HG02623 (cell line): ENCODE results near the gene ASXL3.

Source experiments
- ATAC-seq: cut with Tn5 transposase; IDR thresholded peaks from one replicate; pipeline ENCODE4 v1.9.1; 2021; ENCODE audit warnings: moderate library complexity; ENCODE audit not compliant: unreplicated experiment

The ASXL3 gene

GRCh38 chr18:33656889-33657448 lies 79.0 kb downstream of the ASXL3 start:
- no peak for ATAC-seq

- ATAC-seq: no peak
Observed at GRCh38 chr18:33660696-33661310, 82.8 kb downstream of the ASXL3 start.

- no peak for ATAC-seq
Observed at GRCh38 chr18:33664241-33664874, 86.3 kb downstream of the ASXL3 start.

GRCh38 chr18:33665187-33665586 lies 87.2 kb downstream of the ASXL3 start:
- no peak for ATAC-seq

GRCh38 chr18:33665641-33666040 lies 87.6 kb downstream of the ASXL3 start:
- ATAC-seq: no peak

GRCh38 chr18:33666915-33667314 lies 88.9 kb downstream of the ASXL3 start:
- ATAC-seq: no peak

- no peak for ATAC-seq
Observed at GRCh38 chr18:33669589-33669988, 91.6 kb downstream of the ASXL3 start.

- no peak for ATAC-seq
Observed at GRCh38 chr18:33670029-33670428, 92.0 kb downstream of the ASXL3 start.

GRCh38 chr18:33673689-33674088 lies 95.7 kb downstream of the ASXL3 start:
- ATAC-seq: no peak

GRCh38 chr18:33676593-33676992 lies 98.6 kb downstream of the ASXL3 start:
- ATAC-seq: no peak

GRCh38 chr18:33677891-33678290 lies 99.9 kb downstream of the ASXL3 start:
- ATAC-seq: no peak

GRCh38 chr18:33682436-33682835 lies 104.4 kb downstream of the ASXL3 start:
- ATAC-seq: no peak

GRCh38 chr18:33694593-33694992 lies 116.6 kb downstream of the ASXL3 start:
- ATAC-seq: no peak

- no peak for ATAC-seq
Observed at GRCh38 chr18:33696332-33697162, 118.5 kb downstream of the ASXL3 start.

- ATAC-seq: no peak
Observed at GRCh38 chr18:33697498-33697897, 119.5 kb downstream of the ASXL3 start.

GRCh38 chr18:33699372-33699771 lies 121.4 kb downstream of the ASXL3 start:
- no peak for ATAC-seq

- ATAC-seq: peak; percentile 73
Observed at GRCh38 chr18:33700513-33700976, 122.5 kb downstream of the ASXL3 start.

GRCh38 chr18:33702625-33703024 lies 124.6 kb downstream of the ASXL3 start:
- no peak for ATAC-seq

- ATAC-seq: no peak
Observed at GRCh38 chr18:33706391-33706790, 128.4 kb downstream of the ASXL3 start.

- ATAC-seq: no peak
Observed at GRCh38 chr18:33708876-33709275, 130.9 kb downstream of the ASXL3 start.

GRCh38 chr18:33710269-33710668 lies 132.2 kb downstream of the ASXL3 start:
- ATAC-seq: no peak

- ATAC-seq: no peak
Observed at GRCh38 chr18:33711514-33711913, 133.5 kb downstream of the ASXL3 start.
